RWPE1 (cell line): ENCODE measurements around the gene TFEB.

Experiments used
- CTCF ChIA-PET: fragments of 350-600 bp; sonication (Branson Sonifier 250); formaldehyde crosslinking; extraction: SDS; loops from one replicate; lab custom pipeline; 2021; lab: Yijun Ruan, JAX
- POLR2A ChIA-PET: fragments of 400-600 bp; formaldehyde crosslinking; extraction: SDS; loops from one replicate; lab custom pipeline; 2020; ENCODE audit warnings: antibody characterized with exemption; ENCODE audit not compliant: low non-redundant PET; lab: Yijun Ruan, JAX
- DNase-seq: peaks from one replicate; pipeline ENCODE4 v3.0.0; 2012; ENCODE audit warnings: low spot score
- H3K27ac ChIP-seq: fragments of 450-650 bp; 2 replicates; pipeline ENCODE4 v1.5.1; 2017
- CTCF ChIP-seq: fragments of 450-650 bp; conservative IDR thresholded peaks from 2 replicates; pipeline ENCODE4 v1.5.1; 2017; ENCODE audit warnings: low read depth, mild to moderate bottlenecking

TFEB gene

DNA sequence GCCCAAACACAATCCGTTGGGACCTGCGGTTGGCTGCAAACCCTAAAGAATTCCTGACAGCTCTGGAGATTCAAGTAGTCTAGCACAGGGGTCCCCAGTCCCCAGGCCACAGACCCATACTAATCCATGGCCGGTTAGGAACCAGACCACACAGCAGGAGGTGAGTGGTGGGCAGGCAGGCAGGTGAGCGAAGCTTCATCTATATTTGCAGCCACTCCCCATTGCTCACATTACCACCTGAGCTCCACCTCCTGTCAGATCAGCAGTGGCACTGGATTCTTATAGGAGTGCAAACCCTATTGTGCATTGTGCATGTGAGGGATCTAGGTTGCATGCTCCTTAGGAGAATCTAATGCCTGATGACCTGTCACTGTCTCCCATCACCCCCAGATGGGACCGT lies 16.6 kb downstream of the TFEB start:
- ChIA-PET CTCF (no interaction called here), POLR2A (interaction anchor here (0.8 to 1.2 kb wide), 2 partner anchors 14 to 15 kb away, joined by 3 to 4 read pairs; no protein-coding TSS in a partner anchor)
- peak overlapping the region; percentile 83 for H3K27ac ChIP-seq
- no peak for TF ChIP-seq CTCF
- no peak for DNase-seq

GRCh38 chr6:41717392-41717736 lies 18.0 kb downstream of the TFEB start:
- POLR2A ChIA-PET = no interaction called here
- peak overlapping the region; percentile 100; the same call in 1 of the 2 replicates for H3K27ac ChIP-seq
- TF ChIP-seq CTCF = no peak
- DNase-seq = no peak
- CTCF ChIA-PET = interaction anchor here (1.9 kb wide), 1 partner anchor 12 kb away, joined by 8 read pairs; no protein-coding TSS in a partner anchor

DNA sequence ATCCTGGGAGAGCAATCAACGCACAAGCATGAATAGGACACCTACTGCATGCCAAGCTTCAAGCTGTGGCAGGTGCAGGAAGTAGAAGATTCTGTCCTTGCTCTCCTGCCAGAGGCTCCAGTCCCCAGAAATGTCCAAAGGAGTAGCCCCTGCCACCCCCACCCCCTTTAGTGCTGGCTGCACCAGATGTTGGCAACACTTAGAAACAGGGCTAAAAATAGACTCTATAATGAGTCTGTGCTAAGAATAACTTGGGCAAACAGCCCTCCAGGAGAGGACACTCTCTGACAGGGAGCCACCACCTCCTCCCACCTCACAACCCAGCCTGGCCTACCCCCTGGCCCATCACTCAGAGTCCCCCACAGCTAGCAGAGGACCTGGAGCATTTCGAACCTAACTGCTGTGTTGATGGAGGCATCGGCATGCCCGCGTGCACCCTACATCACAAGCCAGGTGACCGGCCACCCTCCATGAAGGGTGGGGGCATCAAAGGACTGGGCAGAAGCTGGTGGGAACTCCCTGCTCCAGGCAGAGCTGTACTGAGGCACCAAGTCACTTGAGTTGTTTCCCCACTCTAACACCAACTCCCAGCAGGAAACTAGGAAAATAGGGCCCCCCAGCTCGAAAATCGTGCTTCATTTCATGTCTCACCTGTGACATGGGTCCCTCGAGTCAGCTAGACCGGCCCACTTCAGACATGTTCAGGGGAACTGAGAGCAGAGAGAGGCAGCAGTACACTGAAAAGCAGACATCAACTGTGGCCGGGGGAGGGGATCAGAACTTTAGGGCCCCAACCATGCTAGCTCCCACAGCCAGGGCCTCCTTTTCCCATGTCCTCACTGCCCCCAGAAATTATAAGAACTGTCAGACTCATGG lies 18.7 kb downstream of the TFEB start:
- POLR2A ChIA-PET = no interaction called here
- H3K27ac ChIP-seq = peak overlapping the region; percentile 100
- DNase-seq = no peak
- CTCF ChIA-PET = interaction anchor here (1.9 kb wide), 1 partner anchor 11 kb away, joined by 8 read pairs; no protein-coding TSS in a partner anchor
- no peak for TF ChIP-seq CTCF

DNA sequence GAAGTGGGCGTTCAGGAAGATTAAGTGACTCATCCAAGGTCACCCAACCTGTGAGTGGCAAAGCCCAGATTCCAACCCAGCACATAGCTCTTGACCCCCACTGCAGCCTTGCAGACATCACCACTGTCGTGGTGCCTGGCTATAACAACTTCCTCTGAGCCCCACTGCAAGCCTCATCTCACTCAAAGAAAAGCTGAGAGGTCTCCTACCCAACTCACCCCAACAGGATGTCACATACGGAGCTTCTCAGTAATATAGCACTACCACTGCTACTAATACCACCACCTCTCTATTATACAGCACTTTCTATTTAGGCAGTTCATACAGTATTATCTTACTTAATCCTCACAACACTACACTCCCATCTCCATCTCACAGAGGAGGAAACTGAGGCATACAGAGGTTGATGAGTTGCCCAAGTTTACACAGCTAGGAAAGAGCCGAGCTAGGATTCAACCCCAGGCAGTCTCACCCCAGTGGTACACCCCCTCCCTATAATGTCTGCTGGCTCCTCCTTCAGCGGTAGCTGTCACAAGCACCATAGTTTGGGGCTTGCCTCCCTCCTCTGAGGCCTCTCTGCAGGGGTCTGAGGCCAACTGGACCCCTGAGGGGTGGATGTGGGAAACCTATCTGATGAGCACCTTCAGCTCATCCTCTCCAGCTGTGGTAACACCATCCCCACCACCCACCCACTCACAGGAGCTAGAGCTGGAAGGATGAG lies 19.5 kb downstream of the TFEB start:
- H3K27ac ChIP-seq = peak overlapping the region; percentile 100
- POLR2A ChIA-PET = interaction anchor here (0.6 kb wide), 1 partner anchor 61 kb away, joined by 3 read pairs; no protein-coding TSS in a partner anchor

GRCh38 chr6:41714556-41715273 lies 20.7 kb downstream of the TFEB start:
- ChIA-PET POLR2A (interaction anchor here (0.7 kb wide), 1 partner anchor 75 kb away, joined by 4 read pairs; no protein-coding TSS in a partner anchor), CTCF (interaction anchor here (0.7 to 1.0 kb wide), 2 partner anchors 14 to 21 kb away, joined by 3 to 7 read pairs; partner anchors contain the start of gene TFEB)
- TF ChIP-seq CTCF = no peak
- H3K27ac ChIP-seq = peak overlapping the region; percentile 100
- DNase-seq = no peak

More for the DNA sequence above, 19.5 kb downstream of the TFEB start:
- CTCF ChIA-PET = interaction anchor here (0.6 to 1.9 kb wide), 3 partner anchors 10 to 113 kb away, joined by 3 to 8 read pairs (median 7); no protein-coding TSS in a partner anchor
- no peak for DNase-seq
- TF ChIP-seq CTCF = no peak
